GM19372 (cell line): ENCODE measurements around the gene ENTPD6.

ENCODE experiments used
- ATAC-seq: cut with Tn5 transposase; IDR thresholded peaks from one replicate; pipeline ENCODE4 v1.9.1; 2021; ENCODE audit warnings: mild to moderate bottlenecking, low read depth, moderate library complexity; ENCODE audit not compliant: unreplicated experiment

Gene ENTPD6

DNA sequence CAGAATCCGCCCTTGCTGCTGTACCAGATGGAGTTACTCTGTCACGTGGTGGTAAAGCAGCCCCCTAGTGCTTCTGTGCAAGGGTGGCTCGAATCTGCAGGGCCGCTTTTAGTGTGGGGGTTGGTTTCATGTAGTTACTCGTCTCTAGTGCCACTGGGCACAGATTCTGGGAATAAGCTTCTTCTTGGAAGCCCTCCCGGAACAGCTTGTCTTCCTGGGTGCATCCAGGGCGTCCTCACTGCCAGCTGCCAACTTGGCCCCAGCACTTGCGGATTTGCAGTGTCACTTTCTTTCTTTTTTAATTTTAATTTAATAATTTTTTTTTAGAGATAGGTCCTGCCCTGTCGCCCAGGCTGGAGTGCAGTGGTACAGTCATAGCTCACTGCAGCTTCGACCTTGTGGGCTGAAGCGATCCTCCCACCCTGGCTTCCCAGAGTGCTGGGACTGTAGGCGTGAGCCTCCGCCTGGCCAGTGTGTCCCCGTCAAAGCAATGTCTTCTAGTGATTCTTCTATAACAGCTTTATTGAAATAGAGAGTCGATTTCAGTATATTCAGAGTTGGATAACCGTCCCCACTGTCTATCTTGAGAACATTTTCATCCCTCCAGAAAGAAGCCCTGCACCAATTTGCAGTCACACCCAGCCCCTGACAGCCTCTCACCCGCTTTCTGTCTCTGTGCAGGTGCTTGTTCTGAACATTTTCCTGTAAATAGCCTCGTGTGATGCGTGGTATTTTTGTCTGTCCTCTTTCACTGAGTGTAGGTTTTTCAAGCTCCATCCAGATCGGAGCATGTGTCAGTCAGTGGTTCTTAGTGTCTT is 78.2 kb downstream of the ENTPD6 start:
- no peak for ATAC-seq

DNA sequence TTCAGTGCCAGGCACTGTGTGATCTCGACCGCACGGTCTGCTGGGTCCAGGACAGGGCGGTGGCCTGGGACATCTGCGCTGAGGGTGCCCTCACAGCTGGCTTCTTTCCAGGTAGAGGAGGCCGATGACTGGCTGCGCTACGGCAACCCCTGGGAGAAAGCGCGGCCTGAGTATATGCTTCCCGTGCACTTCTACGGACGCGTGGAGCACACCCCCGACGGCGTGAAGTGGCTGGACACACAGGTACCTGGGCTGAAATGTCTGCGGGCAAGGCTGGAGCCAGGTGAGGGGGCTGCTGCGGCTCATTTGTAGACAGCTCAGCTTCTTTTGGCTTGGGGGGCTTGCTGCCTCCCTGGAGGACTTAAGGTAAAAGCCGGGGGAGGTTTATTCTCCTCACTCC is 79.0 kb downstream of the ENTPD6 start:
- ATAC-seq, result no peak

DNA sequence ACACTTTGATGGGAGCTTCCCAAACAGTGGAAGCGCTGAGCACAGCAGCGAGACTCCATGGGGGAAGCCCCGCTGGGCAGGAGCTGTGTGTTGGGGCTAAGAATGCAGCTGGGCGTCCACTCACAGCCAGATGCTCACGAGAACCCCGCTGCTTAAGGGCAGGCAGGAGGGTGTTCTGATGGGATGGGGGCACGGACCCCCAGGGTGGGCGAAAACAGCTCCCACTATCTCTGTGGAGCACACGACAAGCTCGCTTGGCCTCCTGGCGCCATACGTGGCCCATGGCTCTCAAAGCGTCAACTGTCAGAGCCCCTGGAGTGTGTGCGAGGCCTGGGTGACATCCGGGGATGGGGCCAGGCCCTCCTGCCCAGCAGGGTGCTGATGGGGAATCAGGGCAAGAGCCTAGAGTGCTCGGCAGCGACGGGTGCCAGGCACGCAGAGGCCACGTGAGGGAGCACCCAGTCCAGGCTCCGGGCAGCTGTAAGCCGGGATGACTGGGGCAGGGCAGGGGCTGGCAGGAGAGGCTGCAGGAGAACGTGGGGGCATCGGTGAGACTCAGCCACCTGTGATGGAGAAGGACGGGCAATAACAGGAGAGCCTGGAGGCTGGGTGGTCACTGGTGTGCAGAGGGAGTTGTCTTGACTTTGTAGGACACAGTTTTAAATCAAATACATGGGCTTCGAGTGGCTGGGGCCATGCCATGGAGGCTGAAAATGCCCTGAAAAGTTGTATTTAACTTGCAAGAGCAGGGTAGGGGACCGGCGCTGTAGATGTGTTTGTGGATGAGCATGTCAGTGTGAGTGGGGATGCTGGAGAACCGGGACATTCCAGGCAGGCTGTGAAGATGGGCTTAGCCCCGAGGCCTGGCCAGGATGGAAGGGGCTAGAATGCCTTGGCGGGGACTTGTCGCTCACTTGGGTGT is 79.6 kb downstream of the ENTPD6 start:
- no peak for ATAC-seq

- no peak for ATAC-seq
Measured at GRCh38 chr20:25275813-25276532, 80.5 kb downstream of the ENTPD6 start.
